ENCODE measurements around the gene ALOX15B. TPM values are rescaled to one million over a fixed set of nuclear protein-coding genes. Genes with fewer than 3 reads are reported as not detected.

ALOX15B gene
- total RNA-seq, 1 donor from 2014 or later = not detected

- no peak overlapping the region for H3K27ac Mint-ChIP-seq (ENCODE audit: unreplicated experiment)
- peak; percentile 21 for DNase-seq (ENCODE audit: low read depth)
- H3K9me3 Mint-ChIP-seq (ENCODE audit: unreplicated experiment) = peaks cover 5% of the 10 kb centered on the region
- no peak for TF ChIP-seq EZH2 (IDR thresholded peaks at IDR 0.05; ENCODE audit: insufficient read depth, low read length)
- TF ChIP-seq, protein P1, sequence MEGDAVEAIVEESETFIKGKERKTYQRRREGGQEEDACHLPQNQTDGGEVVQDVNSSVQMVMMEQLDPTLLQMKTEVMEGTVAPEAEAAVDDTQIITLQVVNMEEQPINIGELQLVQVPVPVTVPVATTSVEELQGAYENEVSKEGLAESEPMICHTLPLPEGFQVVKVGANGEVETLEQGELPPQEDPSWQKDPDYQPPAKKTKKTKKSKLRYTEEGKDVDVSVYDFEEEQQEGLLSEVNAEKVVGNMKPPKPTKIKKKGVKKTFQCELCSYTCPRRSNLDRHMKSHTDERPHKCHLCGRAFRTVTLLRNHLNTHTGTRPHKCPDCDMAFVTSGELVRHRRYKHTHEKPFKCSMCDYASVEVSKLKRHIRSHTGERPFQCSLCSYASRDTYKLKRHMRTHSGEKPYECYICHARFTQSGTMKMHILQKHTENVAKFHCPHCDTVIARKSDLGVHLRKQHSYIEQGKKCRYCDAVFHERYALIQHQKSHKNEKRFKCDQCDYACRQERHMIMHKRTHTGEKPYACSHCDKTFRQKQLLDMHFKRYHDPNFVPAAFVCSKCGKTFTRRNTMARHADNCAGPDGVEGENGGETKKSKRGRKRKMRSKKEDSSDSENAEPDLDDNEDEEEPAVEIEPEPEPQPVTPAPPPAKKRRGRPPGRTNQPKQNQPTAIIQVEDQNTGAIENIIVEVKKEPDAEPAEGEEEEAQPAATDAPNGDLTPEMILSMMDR (IDR thresholded peaks at IDR 0.05; ENCODE audit: insufficient read depth, low read depth, low read length) = no peak
- no peak overlapping the region for H3K4me3 ChIP-seq (ENCODE audit: insufficient read depth, low read depth, low read length)
- H2AFZ ChIP-seq (ENCODE audit: low read depth, low read length) = no peak overlapping the region
- no peak overlapping the region for H3K4me3 Mint-ChIP-seq (ENCODE audit: unreplicated experiment)
- H3K9ac ChIP-seq (ENCODE audit: low read length) = no peak overlapping the region
- no peak for FAIRE-seq
- no peaks in the 10 kb centered on the region for H3K36me3 Mint-ChIP-seq (ENCODE audit: low read depth, unreplicated experiment)
- H3K79me2 ChIP-seq (ENCODE audit: insufficient read depth, low read length) = no peaks in the 10 kb centered on the region
- no peaks in the 10 kb centered on the region for H4K20me1 ChIP-seq (ENCODE audit: insufficient read depth, low read length)
- peak overlapping the region; percentile 66 for H3K4me2 ChIP-seq (ENCODE audit: low read length)
- peaks cover 51% of the 10 kb centered on the region for H3K27me3 Mint-ChIP-seq (ENCODE audit: low read depth, unreplicated experiment)
- no peaks in the 10 kb centered on the region for H3K36me3 ChIP-seq (ENCODE audit: insufficient read depth, low read length)
- H3K9me3 ChIP-seq (ENCODE audit: insufficient read depth, low read depth, low read length) = peaks cover 5% of the 10 kb centered on the region
- H3K4me1 ChIP-seq (ENCODE audit: insufficient read depth, low read length) = peaks cover 11% of the 10 kb centered on the region
- peaks cover 2% of the 10 kb centered on the region for H3K4me1 Mint-ChIP-seq (ENCODE audit: low read depth, unreplicated experiment)
- no peak overlapping the region for H3K27ac ChIP-seq (ENCODE audit: low read depth, low read length)
- peaks cover 36% of the 10 kb centered on the region for H3K27me3 ChIP-seq (ENCODE audit: insufficient read depth, low read length)
Measured at GRCh38 chr17:8005357-8005756, 33.5 kb upstream of the ALOX15B start.

- H3K4me1 Mint-ChIP-seq (ENCODE audit: low read depth, unreplicated experiment) = peaks cover 2% of the 10 kb centered on the region
- H2AFZ ChIP-seq (ENCODE audit: low read depth, low read length) = no peak overlapping the region
- H4K20me1 ChIP-seq (ENCODE audit: insufficient read depth, low read length) = no peaks in the 10 kb centered on the region
- H3K79me2 ChIP-seq (ENCODE audit: insufficient read depth, low read length) = no peaks in the 10 kb centered on the region
- H3K27ac ChIP-seq (ENCODE audit: low read depth, low read length) = no peak overlapping the region
- H3K9me3 Mint-ChIP-seq (ENCODE audit: unreplicated experiment) = peaks cover 2% of the 10 kb centered on the region
- H3K36me3 Mint-ChIP-seq (ENCODE audit: low read depth, unreplicated experiment) = no peaks in the 10 kb centered on the region
- peaks cover 11% of the 10 kb centered on the region for H3K4me1 ChIP-seq (ENCODE audit: insufficient read depth, low read length)
- FAIRE-seq = no peak
- no peak for TF ChIP-seq EZH2 (IDR thresholded peaks at IDR 0.05; ENCODE audit: insufficient read depth, low read length)
- TF ChIP-seq, protein P1 (IDR thresholded peaks at IDR 0.05; ENCODE audit: insufficient read depth, low read depth, low read length) = no peak
- peaks cover 29% of the 10 kb centered on the region for H3K27me3 ChIP-seq (ENCODE audit: insufficient read depth, low read length)
- no peak overlapping the region for H3K27ac Mint-ChIP-seq (ENCODE audit: unreplicated experiment)
- no peaks in the 10 kb centered on the region for H3K36me3 ChIP-seq (ENCODE audit: insufficient read depth, low read length)
- no peak overlapping the region for H3K4me3 Mint-ChIP-seq (ENCODE audit: unreplicated experiment)
- H3K27me3 Mint-ChIP-seq (ENCODE audit: low read depth, unreplicated experiment) = peaks cover 47% of the 10 kb centered on the region
- no peak overlapping the region for H3K4me2 ChIP-seq (ENCODE audit: low read length)
- H3K4me3 ChIP-seq (ENCODE audit: insufficient read depth, low read depth, low read length) = no peak overlapping the region
- DNase-seq (ENCODE audit: low read depth) = no peak
- no peak overlapping the region for H3K9ac ChIP-seq (ENCODE audit: low read length)
- H3K9me3 ChIP-seq (ENCODE audit: insufficient read depth, low read depth, low read length) = peaks cover 5% of the 10 kb centered on the region
Measured at GRCh38 chr17:8005967-8006730, 32.7 kb upstream of the ALOX15B start.

Measured in astrocyte (in vitro differentiated cells and primary cell).